A549 treated with Mapracorat at 1 μM for 4 hours (cell line): ENCODE results near the gene GPR137C. TPM values are rescaled to one million over a fixed set of nuclear protein-coding genes. Genes with fewer than 3 reads are reported as not detected.

Source experiments
- total RNA-seq: library from RNA; stranded (reverse); fragments of 200-300 nt; extraction: Qiagen RNA extraction; gene quantifications from 5 replicates; pipeline ENCODE4 v1.2.3, GENCODE V29; 2022

The GPR137C gene
- 0.06 to 0.19 TPM (median 0.17 TPM) in 5 replicates for total RNA-seq

GRCh38 chr14:52552063-52552988, at the start of gene GPR137C, which contains the start of gene TXNDC16:
Gene GPR137C (plus strand): TSS chr14:52552836. CDS start chr14:52553148, 312 bp downstream.
Gene TXNDC16 (minus strand): TSS chr14:52552505. CDS start chr14:52543557, 8,948 bp downstream.

Other genes starting within 250 kb of the GPR137C start
- gene PTGER2, start 238.5 kb upstream of the GPR137C start, total RNA-seq = 2.3 to 3.7 TPM (median 3.5 TPM) in 5 replicates
- 0.75 to 1.4 TPM (median 1.1 TPM) in 5 replicates for gene TXNDC16, start 331 bp upstream of the GPR137C start, total RNA-seq
- 45.3 to 59.5 TPM (median 53.8 TPM) in 5 replicates for gene ERO1A, start 142.7 kb downstream of the GPR137C start, total RNA-seq
- 76.2 to 102 TPM (median 81.9 TPM) in 5 replicates for gene PSMC6, start 154.4 kb downstream of the GPR137C start, total RNA-seq
- gene STYX, start 177.3 kb downstream of the GPR137C start, total RNA-seq = 5.1 to 6.2 TPM (median 5.5 TPM) in 5 replicates
- 43.3 to 51.5 TPM (median 46.5 TPM) in 5 replicates for gene GNPNAT1, start 238.8 kb downstream of the GPR137C start, total RNA-seq